ENCODE measurements around the gene ARID3C.

DNA sequence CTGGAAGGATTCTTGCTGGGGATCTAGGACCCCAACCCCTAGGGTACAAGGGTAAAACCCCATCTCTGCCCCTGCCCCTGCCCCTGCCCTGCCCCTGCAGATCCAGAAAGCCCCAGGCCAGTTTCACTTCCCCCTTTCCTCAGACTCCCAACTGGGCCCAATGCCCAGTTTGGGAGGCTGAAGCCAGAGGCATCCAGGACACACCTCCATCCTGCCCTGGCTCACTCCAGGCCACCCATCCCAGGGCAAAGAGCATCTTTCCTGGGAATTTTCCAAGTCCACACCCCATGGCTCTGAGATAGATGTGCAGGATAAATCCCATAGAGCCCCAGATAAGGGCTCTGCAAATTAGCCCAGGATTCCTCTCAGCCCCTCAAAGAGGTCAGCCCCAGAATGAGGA is 56.8 kb downstream of the ARID3C start:
- TF ChIP-seq POLR2A (IDR thresholded peaks at IDR 0.05; ENCODE audit: control extremely low read depth in 1 of 2, low read depth in 2 of 2, low read length in 2 of 2) (no peak), CREB1 (IDR thresholded peaks at IDR 0.05) (no peak)
